Activated B cell treated with CpG ODN at 0.5 μM for 24 hours (primary cell): ENCODE measurements around the gene HNRNPF. TPM values are rescaled to one million over a fixed set of nuclear protein-coding genes. Genes with fewer than 3 reads are reported as not detected.

Experiments used
- ATAC-seq: fragments of 200-7000 bp; cut with Tn5 transposase; one replicate; pipeline ENCODE4 v1.10.0; 2021; ENCODE audit warnings: low read depth, mild to moderate bottlenecking, moderate library complexity
- CTCF ChIA-PET: fragments of 350-600 bp; sonication (Branson Sonifier 250); formaldehyde crosslinking; loops from one replicate; lab custom pipeline; 2021; ENCODE audit warnings: antibody characterized with exemption; lab: Charles Lee
- POLR2A ChIA-PET: fragments of 350-600 bp; sonication (Branson Sonifier 250); formaldehyde crosslinking; loops from one replicate; lab custom pipeline; 2021; ENCODE audit warnings: antibody characterized with exemption; lab: Charles Lee
- DNase-seq: peaks from one replicate; pipeline ENCODE4 v3.0.0; 2022
- H3K27ac Mint-ChIP-seq: one replicate; pipeline ENCODE4 v1.8.0; 2020; ENCODE audit warnings: mixed read lengths
- H3K27me3 Mint-ChIP-seq: one replicate; pipeline ENCODE4 v1.8.0; 2021; ENCODE audit warnings: mixed read lengths
- H3K36me3 Mint-ChIP-seq: one replicate; pipeline ENCODE4 v1.8.0; 2021; ENCODE audit warnings: low read depth, mixed read lengths
- H3K4me1 Mint-ChIP-seq: one replicate; pipeline ENCODE4 v1.8.0; 2021; ENCODE audit warnings: mixed read lengths
- H3K4me3 Mint-ChIP-seq: one replicate; pipeline ENCODE4 v1.8.0; 2020; ENCODE audit warnings: mild to moderate bottlenecking, mixed read lengths
- H3K9me3 Mint-ChIP-seq: one replicate; pipeline ENCODE4 v1.8.0; 2020; ENCODE audit warnings: mixed read lengths
- intact Hi-C: fragments of 100-400 bp; cut with micrococcal nuclease; formaldehyde crosslinking; loops from one replicate; pipeline ENCODE4 v1.15.1; 2024
- total RNA-seq: library from RNA; stranded (reverse); gene quantifications from 2 replicates; pipeline ENCODE4 v1.2.3, GENCODE V29; 2022
- TF ChIP-seq, protein P1 (sequence below): fragments of 200-600 bp; IDR thresholded peaks from one replicate; pipeline ENCODE4 v1.8.0; 2022; ENCODE audit warnings: antibody characterized with exemption, mild to moderate bottlenecking

Gene HNRNPF
- total RNA-seq, 1 donor from 2014 or later: 253 TPM

DNA sequence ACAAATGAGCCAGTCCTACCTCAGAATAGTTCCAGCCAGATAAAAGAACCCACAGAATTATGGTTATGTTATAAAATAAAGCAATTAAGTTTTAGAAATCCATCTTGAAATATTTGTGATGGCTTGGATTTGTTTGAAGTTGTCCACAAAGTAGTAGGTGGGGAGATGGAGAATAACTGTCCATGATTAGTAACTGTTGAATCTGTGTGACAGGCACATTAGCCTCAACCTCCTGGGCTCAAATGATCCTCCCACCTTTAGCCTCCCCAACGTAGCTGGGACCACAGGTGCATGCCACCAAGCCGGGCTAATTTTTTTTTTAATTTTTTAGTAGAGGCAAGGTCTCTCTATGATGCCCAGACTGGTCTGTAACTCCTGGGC, 10.1 kb downstream of the HNRNPF start:
- Mint-ChIP-seq H3K4me3 (no peak overlapping the region), H3K27me3 (no peaks in the 10 kb centered on the region), H3K9me3 (no peaks in the 10 kb centered on the region), H3K4me1 (peaks cover 90% of the 10 kb centered on the region), H3K27ac (peak overlapping the region; percentile 93), H3K36me3 (peaks cover 62% of the 10 kb centered on the region)
- CTCF ChIA-PET: no interaction called here
- TF ChIP-seq, protein P1, sequence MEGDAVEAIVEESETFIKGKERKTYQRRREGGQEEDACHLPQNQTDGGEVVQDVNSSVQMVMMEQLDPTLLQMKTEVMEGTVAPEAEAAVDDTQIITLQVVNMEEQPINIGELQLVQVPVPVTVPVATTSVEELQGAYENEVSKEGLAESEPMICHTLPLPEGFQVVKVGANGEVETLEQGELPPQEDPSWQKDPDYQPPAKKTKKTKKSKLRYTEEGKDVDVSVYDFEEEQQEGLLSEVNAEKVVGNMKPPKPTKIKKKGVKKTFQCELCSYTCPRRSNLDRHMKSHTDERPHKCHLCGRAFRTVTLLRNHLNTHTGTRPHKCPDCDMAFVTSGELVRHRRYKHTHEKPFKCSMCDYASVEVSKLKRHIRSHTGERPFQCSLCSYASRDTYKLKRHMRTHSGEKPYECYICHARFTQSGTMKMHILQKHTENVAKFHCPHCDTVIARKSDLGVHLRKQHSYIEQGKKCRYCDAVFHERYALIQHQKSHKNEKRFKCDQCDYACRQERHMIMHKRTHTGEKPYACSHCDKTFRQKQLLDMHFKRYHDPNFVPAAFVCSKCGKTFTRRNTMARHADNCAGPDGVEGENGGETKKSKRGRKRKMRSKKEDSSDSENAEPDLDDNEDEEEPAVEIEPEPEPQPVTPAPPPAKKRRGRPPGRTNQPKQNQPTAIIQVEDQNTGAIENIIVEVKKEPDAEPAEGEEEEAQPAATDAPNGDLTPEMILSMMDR: no peak
- ATAC-seq (no peak), DNase-seq (no peak)
- POLR2A ChIA-PET: interaction anchor here (7.3 kb wide), 1 partner anchor 10 kb away, joined by 71 read pairs; the partner anchor contains the start of gene HNRNPF
- intact Hi-C loops: loop anchor here (5.0 kb wide), 1 partner anchor 107 kb away; no protein-coding TSS in a partner anchor

DNA sequence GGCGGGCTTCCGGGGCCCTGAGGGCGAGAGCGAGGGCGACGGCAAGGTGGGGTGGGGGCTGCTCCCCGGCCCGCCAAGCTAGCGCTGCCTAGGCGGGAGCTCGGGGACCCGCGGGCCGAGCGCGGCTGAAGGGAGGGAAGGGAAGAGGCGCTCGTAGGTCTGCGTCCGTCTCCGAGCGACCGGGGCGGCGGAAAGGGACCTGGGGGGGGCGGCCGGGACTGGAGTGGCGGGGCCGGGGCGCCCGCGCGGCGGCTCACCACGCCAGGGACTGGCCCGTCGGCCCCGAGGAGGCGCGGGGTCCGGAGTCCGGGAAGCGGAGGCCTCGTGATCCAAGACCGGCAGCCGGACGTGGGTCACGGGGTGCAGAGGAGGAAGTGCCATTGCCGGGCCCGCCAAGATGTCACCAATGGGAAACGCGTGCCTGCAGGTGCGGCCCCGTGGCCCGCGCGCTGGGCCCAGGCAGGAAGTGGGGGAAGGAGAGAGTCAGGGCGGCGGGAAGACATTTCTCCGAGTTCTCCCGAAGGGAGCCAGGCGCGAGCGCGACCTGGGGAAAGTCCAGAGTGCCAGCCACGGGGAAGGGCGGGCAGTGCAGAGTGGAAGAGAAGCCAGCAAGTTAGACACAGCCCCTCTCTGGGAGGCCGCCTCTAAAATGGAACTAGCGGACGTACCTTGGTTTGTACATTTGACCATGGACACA, 11.9 kb downstream of the HNRNPF start:
- intact Hi-C loops: loop anchor here (1.0 to 5.0 kb wide), 7 partner anchors 10 to 614 kb away; partner anchors contain the start of gene BMS1
- H3K27ac Mint-ChIP-seq: peak overlapping the region; percentile 93
- ATAC-seq: peak; percentile 79
- POLR2A ChIA-PET: interaction anchor here (0.6 to 7.3 kb wide), 7 partner anchors 9 to 759 kb away, joined by 3 to 71 read pairs (median 7); partner anchors contain the start of genes HNRNPF and ZNF487
- CTCF ChIA-PET: interaction anchor here (1.1 kb wide), 1 partner anchor 11 kb away, joined by 5 read pairs; no protein-coding TSS in a partner anchor
- DNase-seq: peak; percentile 77
- H3K4me1 Mint-ChIP-seq: peaks cover 82% of the 10 kb centered on the region
- peak overlapping the region; percentile 89 for H3K4me3 Mint-ChIP-seq
- TF ChIP-seq, protein P1: no peak
- no peaks in the 10 kb centered on the region for H3K27me3 Mint-ChIP-seq
- no peaks in the 10 kb centered on the region for H3K9me3 Mint-ChIP-seq
- peaks cover 65% of the 10 kb centered on the region for H3K36me3 Mint-ChIP-seq

DNA sequence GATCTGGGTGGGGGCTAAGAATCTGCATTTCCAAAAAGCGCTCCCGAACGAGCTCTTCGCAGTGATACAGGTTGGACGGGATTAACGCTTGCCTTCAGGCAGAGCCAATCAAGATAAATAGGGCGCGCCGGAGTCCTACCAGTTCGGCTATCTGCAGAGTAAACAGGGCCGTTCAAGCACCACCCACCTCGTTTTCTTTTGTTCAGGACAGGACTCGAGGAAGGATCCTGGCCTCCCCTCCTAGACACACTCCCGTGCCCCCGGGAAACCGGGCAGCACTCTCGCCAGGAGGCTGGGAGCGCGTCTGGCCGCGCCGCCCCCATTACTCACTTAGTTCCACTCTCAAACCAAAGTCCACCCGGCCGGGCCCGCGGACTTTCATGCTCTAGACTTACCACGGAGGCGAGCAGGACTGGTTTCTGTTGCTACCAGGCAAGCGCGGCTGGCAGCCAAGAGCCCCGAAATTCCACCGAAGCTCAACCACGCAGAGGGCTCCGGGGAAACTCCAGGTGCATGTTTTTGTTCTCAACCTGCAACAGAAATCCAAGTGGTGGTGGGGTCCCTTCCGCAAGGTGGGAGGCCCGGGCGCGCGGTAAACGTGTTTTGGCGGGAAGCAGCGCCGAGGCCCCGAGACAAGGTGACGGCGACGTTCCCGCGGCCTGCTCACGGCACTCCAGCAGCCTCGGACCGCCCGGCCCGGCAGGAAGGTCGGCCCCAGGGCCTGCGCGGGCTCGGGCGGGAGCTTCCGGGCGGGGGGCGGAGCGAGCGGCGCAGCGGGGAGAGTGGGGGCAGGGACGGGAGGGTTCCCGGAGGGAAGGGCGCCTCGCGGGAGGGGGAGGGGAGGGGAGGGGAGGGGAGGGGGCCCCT, 12.7 kb downstream of the HNRNPF start:
- intact Hi-C loops: loop anchor here (1.0 to 5.0 kb wide), 3 partner anchors 34 to 613 kb away; partner anchors contain the start of gene BMS1
- CTCF ChIA-PET: interaction anchor here (1.1 kb wide), 1 partner anchor 11 kb away, joined by 5 read pairs; no protein-coding TSS in a partner anchor
- peak; percentile 67 for ATAC-seq
- Mint-ChIP-seq H3K9me3 (no peaks in the 10 kb centered on the region), H3K27me3 (no peaks in the 10 kb centered on the region), H3K36me3 (peaks cover 66% of the 10 kb centered on the region), H3K27ac (peak overlapping the region; percentile 88), H3K4me3 (peak overlapping the region; percentile 89), H3K4me1 (peaks cover 74% of the 10 kb centered on the region)
- TF ChIP-seq, protein P1: no peak
- POLR2A ChIA-PET: interaction anchor here (0.5 to 7.3 kb wide), 12 partner anchors 8 to 758 kb away, joined by 3 to 71 read pairs (median 4); partner anchors contain the start of genes HNRNPF and ZNF487
- peak; percentile 62 for DNase-seq

DNA sequence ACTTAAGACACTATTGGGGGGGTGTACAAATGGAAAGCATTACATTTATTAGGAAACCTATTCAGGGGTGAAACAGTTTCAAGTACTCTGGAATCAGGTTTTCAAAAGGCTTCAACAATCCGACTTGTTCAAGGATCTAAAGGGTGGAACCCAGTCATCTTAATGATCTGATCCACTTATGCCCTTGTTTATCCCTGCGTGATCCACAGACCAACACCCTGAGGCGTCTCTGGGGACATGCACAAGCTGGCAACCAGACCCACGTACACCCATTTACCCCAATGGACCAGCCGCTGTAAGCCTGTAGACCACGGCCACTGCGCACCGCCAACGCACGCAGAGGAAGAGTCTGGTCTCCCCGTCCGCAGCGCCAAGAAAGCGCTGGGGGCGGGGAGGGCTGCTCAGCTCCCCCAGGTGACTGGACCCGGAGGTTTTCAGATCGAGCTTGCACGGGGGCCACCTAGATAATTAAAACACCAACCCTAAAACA, 13.4 kb downstream of the HNRNPF start:
- no peak for ATAC-seq

More for the DNA sequence above, 13.4 kb downstream of the HNRNPF start:
- peaks cover 69% of the 10 kb centered on the region for H3K4me1 Mint-ChIP-seq
- H3K36me3 Mint-ChIP-seq: peaks cover 68% of the 10 kb centered on the region
- no peaks in the 10 kb centered on the region for H3K9me3 Mint-ChIP-seq
- intact Hi-C loops: loop anchor here (1.0 to 5.0 kb wide), 3 partner anchors 33 to 613 kb away; partner anchors contain the start of gene BMS1
- H3K4me3 Mint-ChIP-seq: peak overlapping the region; percentile 85
- peak overlapping the region; percentile 88 for H3K27ac Mint-ChIP-seq
- no peak for DNase-seq
- TF ChIP-seq, protein P1: no peak
- ChIA-PET CTCF (interaction anchor here (1.1 kb wide), 1 partner anchor 12 kb away, joined by 5 read pairs; no protein-coding TSS in a partner anchor), POLR2A (interaction anchor here (0.6 to 7.3 kb wide), 5 partner anchors 10 to 32 kb away, joined by 3 to 71 read pairs (median 7); partner anchors contain the start of gene HNRNPF)
- H3K27me3 Mint-ChIP-seq: no peaks in the 10 kb centered on the region
